Ishikawa (cell line): Measurements from ENCODE around the gene ZNF607.
A peak's percentile ranks its signal among the peaks of the same experiment; 100 is the strongest.

Source experiments
- CEBPB ChIP-seq: IDR thresholded peaks from 2 replicates; pipeline ENCODE4 v1.6.1; 2012
- CREB1 ChIP-seq: IDR thresholded peaks from 2 replicates; pipeline ENCODE4 v1.6.1; 2012; ENCODE audit warnings: low read depth
- EGR1 ChIP-seq: IDR thresholded peaks from 2 replicates; pipeline ENCODE4 v1.6.1; 2012
- EP300 ChIP-seq: IDR thresholded peaks from 2 replicates; pipeline ENCODE4 v1.6.1; 2012; ENCODE audit warnings: borderline replicate concordance
- FOXM1 ChIP-seq: IDR thresholded peaks from 2 replicates; pipeline ENCODE4 v1.6.1; 2012; ENCODE audit warnings: low read depth, borderline replicate concordance
- NFIC ChIP-seq: IDR thresholded peaks from 2 replicates; pipeline ENCODE4 v1.6.1; 2012
- RAD21 ChIP-seq: IDR thresholded peaks from 2 replicates; pipeline ENCODE4 v1.6.1; 2012; ENCODE audit warnings: low read depth
- REST ChIP-seq: IDR thresholded peaks from 2 replicates; pipeline ENCODE4 v1.6.1; 2012; ENCODE audit warnings: low read depth, mild to moderate bottlenecking
- TAF1 ChIP-seq: IDR thresholded peaks from 2 replicates; pipeline ENCODE4 v1.6.1; 2012; ENCODE audit warnings: low read depth, mild to moderate bottlenecking
- TCF12 ChIP-seq: IDR thresholded peaks from 2 replicates; pipeline ENCODE4 v1.6.1; 2012; ENCODE audit warnings: low read depth
- TEAD4 ChIP-seq: IDR thresholded peaks from 2 replicates; pipeline ENCODE4 v1.6.1; 2012
- USF1 ChIP-seq: IDR thresholded peaks from 2 replicates; pipeline ENCODE4 v1.6.1; 2012
- YY1 ChIP-seq: IDR thresholded peaks from 2 replicates; pipeline ENCODE4 v1.6.1; 2012; ENCODE audit warnings: low read depth
- ZBTB7A ChIP-seq: IDR thresholded peaks from 2 replicates; pipeline ENCODE4 v1.6.1; 2012; ENCODE audit warnings: low read depth
- TF ChIP-seq, protein P1 (sequence below): IDR thresholded peaks from 2 replicates; pipeline ENCODE4 v1.6.1; 2012

The ZNF607 gene

GRCh38 chr19:37718304-37718703, 1.3 kb downstream of the ZNF607 start:
- TF ChIP-seq EGR1: no peak
- no peak for TF ChIP-seq TEAD4
- no peak for TF ChIP-seq ZBTB7A
- no peak for TF ChIP-seq CEBPB
- TF ChIP-seq EP300: no peak
- TF ChIP-seq USF1: no peak
- no peak for TF ChIP-seq YY1
- TF ChIP-seq RAD21: no peak
- TF ChIP-seq REST: no peak
- no peak for TF ChIP-seq CREB1
- no peak for TF ChIP-seq NFIC
- no peak for TF ChIP-seq FOXM1
- TF ChIP-seq TAF1: no peak
- TF ChIP-seq TCF12: no peak
- TF ChIP-seq, protein P1, sequence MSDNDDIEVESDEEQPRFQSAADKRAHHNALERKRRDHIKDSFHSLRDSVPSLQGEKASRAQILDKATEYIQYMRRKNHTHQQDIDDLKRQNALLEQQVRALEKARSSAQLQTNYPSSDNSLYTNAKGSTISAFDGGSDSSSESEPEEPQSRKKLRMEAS: no peak

DNA sequence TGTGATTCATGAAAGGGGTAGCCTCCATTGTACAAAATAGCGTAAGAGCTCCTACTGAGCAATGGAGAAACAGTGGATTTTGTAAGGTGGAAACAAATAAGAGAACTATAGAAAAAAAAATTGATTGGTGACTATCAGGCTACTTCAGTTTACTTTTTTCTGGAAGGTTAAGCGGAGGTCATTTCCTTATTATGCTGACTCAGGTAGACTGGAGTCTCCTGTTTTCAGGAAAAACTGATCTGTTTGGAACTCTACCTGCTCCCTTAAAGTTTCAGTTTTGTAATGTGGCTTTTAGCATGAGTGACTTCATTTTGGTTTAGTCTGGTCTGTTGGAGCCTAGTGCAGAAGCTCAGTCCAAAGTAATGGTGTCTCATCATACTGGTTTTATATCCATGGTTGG, 3.4 kb downstream of the ZNF607 start:
- no peak for TF ChIP-seq EGR1
- no peak for TF ChIP-seq ZBTB7A
- TF ChIP-seq NFIC: no peak
- TF ChIP-seq TEAD4: no peak
- no peak for TF ChIP-seq YY1
- TF ChIP-seq USF1: no peak
- no peak for TF ChIP-seq TCF12
- TF ChIP-seq, protein P1: no peak
- TF ChIP-seq TAF1: no peak
- no peak for TF ChIP-seq CREB1
- no peak for TF ChIP-seq REST
- no peak for TF ChIP-seq EP300
- no peak for TF ChIP-seq CEBPB
- TF ChIP-seq RAD21: no peak
- no peak for TF ChIP-seq FOXM1

- no peak for TF ChIP-seq YY1
- no peak for TF ChIP-seq REST
- no peak for TF ChIP-seq CEBPB
- no peak for TF ChIP-seq FOXM1
- no peak for TF ChIP-seq ZBTB7A
- no peak for TF ChIP-seq RAD21
- TF ChIP-seq, protein P1: no peak
- no peak for TF ChIP-seq NFIC
- TF ChIP-seq CREB1: no peak
- no peak for TF ChIP-seq TAF1
- TF ChIP-seq TCF12: no peak
- TF ChIP-seq EP300: no peak
- TF ChIP-seq TEAD4: no peak
- TF ChIP-seq USF1: no peak
- no peak for TF ChIP-seq EGR1
Measured at GRCh38 chr19:37706052-37706605, 13.4 kb downstream of the ZNF607 start.

- no peak for TF ChIP-seq FOXM1
- TF ChIP-seq EP300: 0 out of 2 replicates have a peak, but pooled peaks have one; percentile 14
- TF ChIP-seq EGR1: no peak
- no peak for TF ChIP-seq TCF12
- TF ChIP-seq NFIC: no peak
- no peak for TF ChIP-seq YY1
- TF ChIP-seq, protein P1: no peak
- no peak for TF ChIP-seq ZBTB7A
- TF ChIP-seq TEAD4: peak; percentile 37; the same call in 1 of the 2 replicates
- TF ChIP-seq CREB1: no peak
- TF ChIP-seq REST: no peak
- TF ChIP-seq RAD21: no peak
- no peak for TF ChIP-seq CEBPB
- no peak for TF ChIP-seq USF1
- TF ChIP-seq TAF1: no peak
Measured at GRCh38 chr19:37699057-37699456, 20.5 kb downstream of the ZNF607 start.
